ENCODE data around the gene ERMP1.

ERMP1 gene

GRCh38 chr9:5870691-5871090, 37.8 kb upstream of the ERMP1 start:
- Histone ChIP-seq H3K9me2 (replicated peaks; ENCODE audit: insufficient read depth, low read length) (no peaks in the 10 kb centered on the region), H3K36me3 (replicated peaks; ENCODE audit: insufficient read depth, low read length) (no peaks in the 10 kb centered on the region), H3K9me3 (replicated peaks; ENCODE audit: insufficient read depth, low read length) (no peaks in the 10 kb centered on the region), H3K4me3 (ENCODE audit: low read length) (no peak overlapping the region), H3K4me2 (ENCODE audit: low read depth, low read length) (no peak overlapping the region), H3K27ac (ENCODE audit: low read length) (no peak overlapping the region), H3K4me1 (ENCODE audit: low read length) (no peaks in the 10 kb centered on the region), H3F3A (ENCODE audit: insufficient read depth, low read length) (no peaks in the 10 kb centered on the region), H2AFZ (ENCODE audit: low read length) (no peak overlapping the region), H3K79me2 (ENCODE audit: low read length) (no peaks in the 10 kb centered on the region), H4K20me1 (ENCODE audit: insufficient read depth, low read length) (no peaks in the 10 kb centered on the region), H3K27me3 (replicated peaks; ENCODE audit: insufficient read depth, low read length) (no peaks in the 10 kb centered on the region), H3K9ac (ENCODE audit: low read length) (no peak overlapping the region)
- TF ChIP-seq EZH2 (optimal IDR thresholded peaks at IDR 0.05; ENCODE audit: low read depth, low read length) (no peak), CTCF (IDR thresholded peaks at IDR 0.05; ENCODE audit: low read length) (no peak), EZH2phosphoT487 (IDR thresholded peaks at IDR 0.05; ENCODE audit: low read length) (no peak)
- no peak for DNase-seq

- no peak overlapping the region for H3K4me2 ChIP-seq (ENCODE audit: low read depth, low read length)
- H3K27ac ChIP-seq (ENCODE audit: low read length) = no peak overlapping the region
- no peaks in the 10 kb centered on the region for H3K4me1 ChIP-seq (ENCODE audit: low read length)
- H3K9me3 ChIP-seq (replicated peaks; ENCODE audit: insufficient read depth, low read length) = no peaks in the 10 kb centered on the region
- no peaks in the 10 kb centered on the region for H4K20me1 ChIP-seq (ENCODE audit: insufficient read depth, low read length)
- no peak overlapping the region for H2AFZ ChIP-seq (ENCODE audit: low read length)
- H3K79me2 ChIP-seq (ENCODE audit: low read length) = no peaks in the 10 kb centered on the region
- no peaks in the 10 kb centered on the region for H3K9me2 ChIP-seq (replicated peaks; ENCODE audit: insufficient read depth, low read length)
- H3F3A ChIP-seq (ENCODE audit: insufficient read depth, low read length) = no peaks in the 10 kb centered on the region
- H3K4me3 ChIP-seq (ENCODE audit: low read length) = no peak overlapping the region
- no peaks in the 10 kb centered on the region for H3K36me3 ChIP-seq (replicated peaks; ENCODE audit: insufficient read depth, low read length)
- H3K9ac ChIP-seq (ENCODE audit: low read length) = no peak overlapping the region
- TF ChIP-seq EZH2phosphoT487 (IDR thresholded peaks at IDR 0.05; ENCODE audit: low read length) = no peak
- no peak; the same call in 1 of the 2 replicates for TF ChIP-seq CTCF (IDR thresholded peaks at IDR 0.05; ENCODE audit: low read length)
- no peak for TF ChIP-seq EZH2 (optimal IDR thresholded peaks at IDR 0.05; ENCODE audit: low read depth, low read length)
- H3K27me3 ChIP-seq (replicated peaks; ENCODE audit: insufficient read depth, low read length) = no peaks in the 10 kb centered on the region
- DNase-seq = no peak
Measured at GRCh38 chr9:5870020-5870339, 37.1 kb upstream of the ERMP1 start.

GRCh38 chr9:5869315-5870019, 36.5 kb upstream of the ERMP1 start:
- Histone ChIP-seq H3K4me3 (ENCODE audit: low read length) (no peak overlapping the region), H3K79me2 (ENCODE audit: low read length) (no peaks in the 10 kb centered on the region), H4K20me1 (ENCODE audit: insufficient read depth, low read length) (no peaks in the 10 kb centered on the region), H3K27ac (ENCODE audit: low read length) (no peak overlapping the region), H3K4me1 (ENCODE audit: low read length) (no peaks in the 10 kb centered on the region), H3F3A (ENCODE audit: insufficient read depth, low read length) (no peaks in the 10 kb centered on the region), H3K4me2 (ENCODE audit: low read depth, low read length) (no peak overlapping the region), H3K27me3 (replicated peaks; ENCODE audit: insufficient read depth, low read length) (no peaks in the 10 kb centered on the region), H3K9me3 (replicated peaks; ENCODE audit: insufficient read depth, low read length) (no peaks in the 10 kb centered on the region), H3K9me2 (replicated peaks; ENCODE audit: insufficient read depth, low read length) (no peaks in the 10 kb centered on the region), H2AFZ (ENCODE audit: low read length) (no peak overlapping the region), H3K36me3 (replicated peaks; ENCODE audit: insufficient read depth, low read length) (no peaks in the 10 kb centered on the region), H3K9ac (ENCODE audit: low read length) (no peak overlapping the region)
- TF ChIP-seq EZH2 (optimal IDR thresholded peaks at IDR 0.05; ENCODE audit: low read depth, low read length) (no peak), EZH2phosphoT487 (IDR thresholded peaks at IDR 0.05; ENCODE audit: low read length) (no peak), CTCF (IDR thresholded peaks at IDR 0.05; ENCODE audit: low read length) (peak; percentile 62)
- DNase-seq = no peak
